ENCODE measurements around the gene ERN1. TPM values are rescaled to one million over a fixed set of nuclear protein-coding genes. Genes with fewer than 3 reads are reported as not detected.

The ERN1 gene
- total RNA-seq, 3 donors from 2014 or later = 16.2 to 29.3 (median 21.0) TPM

DNA sequence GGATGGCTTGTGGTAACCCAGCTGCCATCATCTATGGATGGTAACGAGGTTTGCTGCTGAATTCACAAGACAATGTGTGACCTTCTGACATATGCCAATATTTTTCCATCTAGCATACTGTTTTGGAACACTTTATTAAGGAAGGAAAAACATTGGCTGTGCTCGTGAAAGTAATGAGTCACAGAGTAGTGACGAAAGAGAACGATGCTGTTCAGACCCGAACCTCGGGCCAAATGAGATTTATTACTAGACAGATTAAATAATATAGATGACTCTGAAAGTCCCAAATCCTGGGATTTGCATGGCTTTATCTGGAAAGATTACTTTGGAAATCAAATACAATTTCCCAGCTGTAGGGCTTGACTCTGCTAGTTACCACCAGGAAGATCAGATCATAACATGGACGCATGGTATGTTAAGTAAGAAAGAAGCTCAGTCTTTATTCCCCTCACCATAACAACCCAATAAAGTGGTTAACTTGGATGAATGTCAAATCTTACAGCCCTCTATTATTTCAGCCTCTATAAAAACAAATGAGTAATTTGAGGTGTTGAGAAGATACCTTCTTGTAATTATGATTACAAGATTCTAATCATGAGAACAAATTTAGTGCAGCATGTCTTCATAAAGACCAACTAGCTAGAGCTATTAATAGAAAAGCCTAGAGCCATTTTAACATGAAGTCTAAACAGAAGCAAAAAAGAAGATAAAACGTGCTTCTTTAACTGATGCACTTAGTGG is 32.6 kb downstream of the ERN1 start:
- no peak for DNase-seq

GRCh38 chr17:64096037-64096436 is 33.9 kb downstream of the ERN1 start:
- Mint-ChIP-seq H3K4me3 (no peak overlapping the region), H3K4me1 (ENCODE audit: low read depth) (peaks cover 73% of the 10 kb centered on the region), H3K36me3 (ENCODE audit: insufficient read depth) (peaks cover 38% of the 10 kb centered on the region), H3K9me3 (no peaks in the 10 kb centered on the region), H3K27me3 (ENCODE audit: low read depth) (no peaks in the 10 kb centered on the region)
- no peak for DNase-seq
- no peak for ATAC-seq

More for the DNA sequence above, 32.6 kb downstream of the ERN1 start:
- ATAC-seq = no peak
- peaks cover 36% of the 10 kb centered on the region for H3K36me3 Mint-ChIP-seq (ENCODE audit: insufficient read depth)
- no peaks in the 10 kb centered on the region for H3K27me3 Mint-ChIP-seq (ENCODE audit: low read depth)
- H3K9me3 Mint-ChIP-seq = no peaks in the 10 kb centered on the region
- H3K4me3 Mint-ChIP-seq = no peak overlapping the region
- H3K4me1 Mint-ChIP-seq (ENCODE audit: low read depth) = peaks cover 67% of the 10 kb centered on the region

GRCh38 chr17:64095144-64095882 is 34.6 kb downstream of the ERN1 start:
- no peaks in the 10 kb centered on the region for H3K27me3 Mint-ChIP-seq (ENCODE audit: low read depth)
- DNase-seq (no peak), ATAC-seq (no peak)
- no peak overlapping the region for H3K4me3 Mint-ChIP-seq
- peaks cover 40% of the 10 kb centered on the region for H3K36me3 Mint-ChIP-seq (ENCODE audit: insufficient read depth)
- H3K4me1 Mint-ChIP-seq (ENCODE audit: low read depth) = peaks cover 77% of the 10 kb centered on the region
- H3K9me3 Mint-ChIP-seq = no peaks in the 10 kb centered on the region

- Mint-ChIP-seq H3K4me1 (ENCODE audit: low read depth) (peaks cover 76% of the 10 kb centered on the region), H3K36me3 (ENCODE audit: insufficient read depth) (peaks cover 43% of the 10 kb centered on the region), H3K4me3 (no peak overlapping the region), H3K9me3 (no peaks in the 10 kb centered on the region), H3K27me3 (ENCODE audit: low read depth) (no peaks in the 10 kb centered on the region)
- no peak for DNase-seq
- ATAC-seq = no peak
Measured at GRCh38 chr17:64094412-64094811, 35.5 kb downstream of the ERN1 start.

DNA sequence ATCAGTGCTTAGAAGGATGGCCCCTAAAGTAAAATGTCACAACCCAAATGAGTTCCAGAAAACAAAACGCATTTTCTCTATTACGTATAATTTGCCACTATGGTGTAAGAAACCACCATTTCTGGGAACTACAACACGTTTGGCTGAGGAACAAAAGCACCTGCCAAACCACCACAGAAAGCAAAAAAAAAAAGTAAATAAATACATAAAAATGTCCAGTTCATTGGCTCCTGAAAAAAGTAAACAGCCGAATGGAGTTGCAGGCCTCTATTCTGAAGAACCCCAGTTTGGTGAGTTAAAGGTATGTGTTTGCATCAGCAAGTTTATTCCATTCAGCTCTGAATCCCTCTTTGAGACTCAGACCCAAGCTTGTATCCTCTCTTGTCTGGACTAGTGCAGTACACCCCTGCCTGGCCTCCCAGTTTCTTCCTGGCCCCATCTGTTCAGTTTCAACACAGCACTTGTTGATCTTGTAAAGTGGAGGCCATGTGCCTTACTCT is 36.9 kb downstream of the ERN1 start:
- Mint-ChIP-seq H3K27me3 (ENCODE audit: low read depth) (no peaks in the 10 kb centered on the region), H3K4me1 (ENCODE audit: low read depth) (peaks cover 82% of the 10 kb centered on the region), H3K9me3 (no peaks in the 10 kb centered on the region), H3K4me3 (no peak overlapping the region), H3K36me3 (ENCODE audit: insufficient read depth) (peaks cover 43% of the 10 kb centered on the region)
- no peak for DNase-seq
- no peak for ATAC-seq

GRCh38 chr17:64092113-64092512 is 37.8 kb downstream of the ERN1 start:
- H3K36me3 Mint-ChIP-seq (ENCODE audit: insufficient read depth) = peaks cover 39% of the 10 kb centered on the region
- H3K4me3 Mint-ChIP-seq = no peak overlapping the region
- peaks cover 85% of the 10 kb centered on the region for H3K4me1 Mint-ChIP-seq (ENCODE audit: low read depth)
- no peaks in the 10 kb centered on the region for H3K27me3 Mint-ChIP-seq (ENCODE audit: low read depth)
- ATAC-seq (no peak), DNase-seq (no peak)
- H3K9me3 Mint-ChIP-seq = no peaks in the 10 kb centered on the region

GRCh38 chr17:64091571-64091970 is 38.4 kb downstream of the ERN1 start:
- DNase-seq = no peak
- Mint-ChIP-seq H3K4me1 (ENCODE audit: low read depth) (peaks cover 82% of the 10 kb centered on the region), H3K27me3 (ENCODE audit: low read depth) (no peaks in the 10 kb centered on the region), H3K9me3 (no peaks in the 10 kb centered on the region), H3K4me3 (peak overlapping the region; percentile 59), H3K36me3 (ENCODE audit: insufficient read depth) (peaks cover 33% of the 10 kb centered on the region)
- ATAC-seq = no peak

GRCh38 chr17:64091116-64091515 is 38.8 kb downstream of the ERN1 start:
- Mint-ChIP-seq H3K9me3 (no peaks in the 10 kb centered on the region), H3K36me3 (ENCODE audit: insufficient read depth) (peaks cover 31% of the 10 kb centered on the region), H3K4me1 (ENCODE audit: low read depth) (peaks cover 79% of the 10 kb centered on the region), H3K27me3 (ENCODE audit: low read depth) (no peaks in the 10 kb centered on the region), H3K4me3 (peak overlapping the region; percentile 59)
- no peak for DNase-seq
- ATAC-seq = peak; percentile 85 to 88

DNA sequence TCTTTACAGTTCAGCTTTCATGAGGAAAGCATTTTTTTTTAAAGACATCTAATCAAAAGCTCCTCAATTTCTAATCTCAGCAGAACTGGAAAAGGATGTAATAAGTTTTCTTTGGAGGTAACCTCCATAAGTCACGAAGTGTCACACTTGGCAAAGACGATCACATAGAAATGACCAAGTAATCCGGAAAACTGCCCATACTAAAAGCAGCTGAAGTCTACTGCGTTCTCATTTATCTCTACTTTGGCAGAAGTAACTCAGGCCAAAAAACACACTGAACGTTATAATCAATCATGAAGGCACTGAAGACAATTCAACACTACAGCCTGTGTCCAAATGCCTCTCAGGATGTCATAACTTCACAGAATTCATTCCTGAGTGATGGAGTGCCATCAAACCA is 39.8 kb downstream of the ERN1 start:
- no peaks in the 10 kb centered on the region for H3K9me3 Mint-ChIP-seq
- no peak for DNase-seq

DNA sequence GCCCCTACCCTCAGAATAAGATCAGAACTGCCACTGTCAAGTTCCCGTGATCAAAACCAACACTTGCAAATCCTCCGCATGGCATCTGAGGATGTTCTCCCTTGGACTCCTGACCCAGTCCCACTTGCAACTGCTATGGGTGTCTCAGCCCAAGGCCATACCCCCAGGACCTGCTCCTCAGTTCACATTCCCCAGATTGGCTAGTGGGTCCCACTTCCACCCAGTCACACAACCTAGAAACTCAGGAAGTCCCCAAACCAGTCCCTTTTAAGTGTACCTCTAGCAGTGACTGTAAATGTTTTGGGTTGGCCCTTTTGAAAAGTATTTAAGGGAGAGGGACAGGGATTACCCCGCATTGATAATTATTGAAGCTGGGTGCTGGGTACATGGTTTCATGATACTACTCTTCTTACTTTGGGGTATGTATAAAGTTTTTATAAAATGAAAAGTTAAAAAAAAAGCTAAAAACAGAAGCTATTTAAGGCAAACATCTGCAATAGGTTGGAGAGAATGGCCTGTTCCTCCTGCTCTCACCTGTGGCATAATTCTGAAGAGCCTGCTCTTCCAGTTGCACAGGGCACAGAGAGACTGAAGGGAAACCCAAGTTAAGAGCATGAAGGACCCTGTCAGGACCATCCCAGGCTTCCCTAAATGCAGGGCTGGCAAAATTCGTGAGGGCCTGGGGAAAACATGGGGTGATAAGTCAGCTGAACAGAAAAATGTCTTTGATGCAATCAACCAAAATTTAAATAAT is 42.5 kb downstream of the ERN1 start:
- Mint-ChIP-seq H3K36me3 (ENCODE audit: insufficient read depth) (peaks cover 13% of the 10 kb centered on the region), H3K4me3 (no peak overlapping the region), H3K27me3 (ENCODE audit: low read depth) (no peaks in the 10 kb centered on the region), H3K4me1 (ENCODE audit: low read depth) (peaks cover 50% of the 10 kb centered on the region), H3K9me3 (no peaks in the 10 kb centered on the region)
- ATAC-seq (no peak), DNase-seq (no peak)

More for the DNA sequence above, 39.8 kb downstream of the ERN1 start:
- Mint-ChIP-seq H3K4me1 (ENCODE audit: low read depth) (peaks cover 70% of the 10 kb centered on the region), H3K27me3 (ENCODE audit: low read depth) (no peaks in the 10 kb centered on the region), H3K36me3 (ENCODE audit: insufficient read depth) (peaks cover 24% of the 10 kb centered on the region), H3K4me3 (no peak overlapping the region)
- no peak for ATAC-seq

GRCh38 chr17:64085650-64086005 is 44.3 kb downstream of the ERN1 start:
- DNase-seq = no peak
- Mint-ChIP-seq H3K4me3 (no peak overlapping the region), H3K27me3 (ENCODE audit: low read depth) (no peaks in the 10 kb centered on the region), H3K4me1 (ENCODE audit: low read depth) (peaks cover 36% of the 10 kb centered on the region), H3K9me3 (no peaks in the 10 kb centered on the region), H3K36me3 (ENCODE audit: insufficient read depth) (peaks cover 7% of the 10 kb centered on the region)
- ATAC-seq = no peak

GRCh38 chr17:64084940-64085649 is 44.8 kb downstream of the ERN1 start:
- Mint-ChIP-seq H3K36me3 (ENCODE audit: insufficient read depth) (peaks cover 3% of the 10 kb centered on the region), H3K4me3 (no peak overlapping the region), H3K27me3 (ENCODE audit: low read depth) (no peaks in the 10 kb centered on the region), H3K9me3 (no peaks in the 10 kb centered on the region), H3K4me1 (ENCODE audit: low read depth) (peaks cover 36% of the 10 kb centered on the region)
- no peak for ATAC-seq
- no peak for DNase-seq

GRCh38 chr17:64084086-64084939 is 45.6 kb downstream of the ERN1 start:
- DNase-seq = no peak
- peaks cover 32% of the 10 kb centered on the region for H3K4me1 Mint-ChIP-seq (ENCODE audit: low read depth)
- H3K4me3 Mint-ChIP-seq = no peak overlapping the region
- no peaks in the 10 kb centered on the region for H3K27me3 Mint-ChIP-seq (ENCODE audit: low read depth)
- H3K36me3 Mint-ChIP-seq (ENCODE audit: insufficient read depth) = peaks cover 8% of the 10 kb centered on the region
- ATAC-seq = no peak
- H3K9me3 Mint-ChIP-seq = no peaks in the 10 kb centered on the region

Data from activated T-cell treated with anti-CD3 and anti-CD28 coated beads, Interleukin-2, amount 50 U/mL, for 4 hours (primary cell).